ENCODE results near the gene FOSB.
A peak's percentile ranks its signal among the peaks of the same experiment; 100 is the strongest.

FOSB gene

GRCh38 chr19:45467115-45467455, 711 bp upstream of the FOSB start:
- DNase-seq (ENCODE audit: low read depth in 1 of 2, low spot score in 1 of 2) = no peak
- TF ChIP-seq JUND (IDR thresholded peaks at IDR 0.05; ENCODE audit: low read depth) = no peak

GRCh38 chr19:45468159-45468651, 409 bp downstream of the FOSB start:
- no peak for TF ChIP-seq JUND (IDR thresholded peaks at IDR 0.05; ENCODE audit: low read depth)
- in situ Hi-C loops (cut with HindIII; ENCODE audit: low pct_unique_long_range_greater_than_20kb, low sequenced_read_pairs) = no loop called here
- no peak for DNase-seq (ENCODE audit: low read depth in 1 of 2, low spot score in 1 of 2)

More at GRCh38 chr19:45467115-45467455, 711 bp upstream of the FOSB start:
- in situ Hi-C loops (cut with HindIII; ENCODE audit: low pct_unique_long_range_greater_than_20kb, low sequenced_read_pairs) = no loop called here

GRCh38 chr19:45468803-45469131, 971 bp downstream of the FOSB start:
- in situ Hi-C loops (cut with HindIII; ENCODE audit: low pct_unique_long_range_greater_than_20kb, low sequenced_read_pairs) = no loop called here
- no peak for DNase-seq (ENCODE audit: low read depth in 1 of 2, low spot score in 1 of 2)
- no peak for TF ChIP-seq JUND (IDR thresholded peaks at IDR 0.05; ENCODE audit: low read depth)

GRCh38 chr19:45469132-45469944, 1.5 kb downstream of the FOSB start:
- in situ Hi-C loops (cut with HindIII; ENCODE audit: low pct_unique_long_range_greater_than_20kb, low sequenced_read_pairs) = no loop called here
- no peak for TF ChIP-seq JUND (IDR thresholded peaks at IDR 0.05; ENCODE audit: low read depth)
- peak; percentile 77 to 96 for DNase-seq (ENCODE audit: low read depth in 1 of 2, low spot score in 1 of 2)

GRCh38 chr19:45469945-45470761, 2.4 kb downstream of the FOSB start:
- in situ Hi-C loops (cut with HindIII; ENCODE audit: low pct_unique_long_range_greater_than_20kb, low sequenced_read_pairs) = no loop called here
- no peak for TF ChIP-seq JUND (IDR thresholded peaks at IDR 0.05; ENCODE audit: low read depth)
- peak in 1 of 2 experiments; percentile 26 for DNase-seq (ENCODE audit: low read depth in 1 of 2, low spot score in 1 of 2)

- in situ Hi-C loops (cut with HindIII; ENCODE audit: low pct_unique_long_range_greater_than_20kb, low sequenced_read_pairs) = no loop called here
Observed at GRCh38 chr19:45470762-45471081, 2.9 kb downstream of the FOSB start.

GRCh38 chr19:45471111-45471930, 3.5 kb downstream of the FOSB start:
- TF ChIP-seq JUND (IDR thresholded peaks at IDR 0.05; ENCODE audit: low read depth) = no peak
- in situ Hi-C loops (cut with HindIII; ENCODE audit: low pct_unique_long_range_greater_than_20kb, low sequenced_read_pairs) = no loop called here
- DNase-seq (ENCODE audit: low read depth in 1 of 2, low spot score in 1 of 2) = no peak

More at GRCh38 chr19:45470762-45471081, 2.9 kb downstream of the FOSB start:
- DNase-seq (ENCODE audit: low read depth in 1 of 2, low spot score in 1 of 2) = no peak
- no peak for TF ChIP-seq JUND (IDR thresholded peaks at IDR 0.05; ENCODE audit: low read depth)

GRCh38 chr19:45471931-45472562, 4.3 kb downstream of the FOSB start:
- in situ Hi-C loops (cut with HindIII; ENCODE audit: low pct_unique_long_range_greater_than_20kb, low sequenced_read_pairs) = no loop called here
- no peak for TF ChIP-seq JUND (IDR thresholded peaks at IDR 0.05; ENCODE audit: low read depth)
- DNase-seq (ENCODE audit: low read depth in 1 of 2, low spot score in 1 of 2) = no peak

GRCh38 chr19:45472563-45473366, 5.0 kb downstream of the FOSB start:
- TF ChIP-seq JUND (IDR thresholded peaks at IDR 0.05; ENCODE audit: low read depth) = no peak
- peak in 1 of 2 experiments; percentile 35 for DNase-seq (ENCODE audit: low read depth in 1 of 2, low spot score in 1 of 2)
- in situ Hi-C loops (cut with HindIII; ENCODE audit: low pct_unique_long_range_greater_than_20kb, low sequenced_read_pairs) = no loop called here

- TF ChIP-seq JUND (IDR thresholded peaks at IDR 0.05; ENCODE audit: low read depth) = no peak
- DNase-seq (ENCODE audit: low read depth in 1 of 2, low spot score in 1 of 2) = no peak
- in situ Hi-C loops (cut with HindIII; ENCODE audit: low pct_unique_long_range_greater_than_20kb, low sequenced_read_pairs) = no loop called here
Observed at GRCh38 chr19:45473367-45473681, 5.5 kb downstream of the FOSB start.

- no peak for DNase-seq (ENCODE audit: low read depth in 1 of 2, low spot score in 1 of 2)
- in situ Hi-C loops (cut with HindIII; ENCODE audit: low pct_unique_long_range_greater_than_20kb, low sequenced_read_pairs) = no loop called here
- TF ChIP-seq JUND (IDR thresholded peaks at IDR 0.05; ENCODE audit: low read depth) = no peak
Observed at GRCh38 chr19:45473682-45474605, 6.1 kb downstream of the FOSB start.
